HepG2 (cell line): Measurements from ENCODE around the gene DNAJC5. TPM values are rescaled to one million over a fixed set of nuclear protein-coding genes. Genes with fewer than 3 reads are reported as not detected.
A peak's percentile ranks its signal among the peaks of the same experiment; 100 is the strongest.

Experiments used
- BCL3 ChIP-seq: sonication (generic); formaldehyde crosslinking; IDR thresholded peaks from 2 replicates; pipeline ENCODE4 v1.5.1; 2020; ENCODE audit warnings: mild to moderate bottlenecking, missing genetic modification reagents, moderate library complexity
- CBX5 ChIP-seq: sonication (generic); formaldehyde crosslinking; IDR thresholded peaks from 2 replicates; pipeline ENCODE4 v1.4.0; 2020; ENCODE audit warnings: missing genetic modification reagents, borderline replicate concordance
- FOXA3 ChIP-seq: IDR thresholded peaks from 2 replicates; pipeline ENCODE4 v1.6.1; 2016; ENCODE audit warnings: missing genetic modification reagents, missing compliant biosample characterization
- FOXO1 ChIP-seq: sonication (generic); formaldehyde crosslinking; IDR thresholded peaks from 2 replicates; pipeline ENCODE4 v1.4.0; 2020; ENCODE audit warnings: missing genetic modification reagents
- FOXP1 ChIP-seq, 2 experiments: fragments of 450-650 bp in 1 of 2; IDR thresholded peaks; 2 replicates each; pipeline ENCODE4 v1.6.1; 2017 to 2018; ENCODE audit warnings: antibody characterized with exemption in 1 of 2
- HDAC1 ChIP-seq: sonication (generic); formaldehyde crosslinking; IDR thresholded peaks from 2 replicates; pipeline ENCODE4 v1.5.1; 2020; ENCODE audit warnings: mild to moderate bottlenecking, missing genetic modification reagents
- HDAC2 ChIP-seq: sonication (generic); formaldehyde crosslinking; IDR thresholded peaks from 2 replicates; pipeline ENCODE4 v1.4.0; 2020; ENCODE audit warnings: missing genetic modification reagents
- JUND ChIP-seq: sonication (generic); formaldehyde crosslinking; IDR thresholded peaks from 2 replicates; pipeline ENCODE4 v1.8.0; 2022; ENCODE audit warnings: mild to moderate bottlenecking, missing genetic modification reagents
- MED1 ChIP-seq: sonication (generic); formaldehyde crosslinking; IDR thresholded peaks from 2 replicates; pipeline ENCODE4 v1.4.0; 2020; ENCODE audit warnings: missing genetic modification reagents
- RBM39 ChIP-seq: fragments of 200-400 bp; formaldehyde crosslinking; IDR thresholded peaks from one replicate; pipeline ENCODE4 v1.6.1; 2018; ENCODE audit warnings: antibody characterized with exemption, mild to moderate bottlenecking, low read depth, low read length; ENCODE audit not compliant: poor library complexity, severe bottlenecking
- RFXAP ChIP-seq: sonication (generic); formaldehyde crosslinking; IDR thresholded peaks from 2 replicates; pipeline ENCODE4 v1.4.0; 2020; ENCODE audit warnings: missing genetic modification reagents, borderline replicate concordance
- SSRP1 ChIP-seq: IDR thresholded peaks from 2 replicates; pipeline ENCODE4 v1.6.1; 2016; ENCODE audit warnings: control low read depth
- TEAD2 ChIP-seq: sonication (generic); formaldehyde crosslinking; IDR thresholded peaks from 2 replicates; pipeline ENCODE4 v1.9.0; 2021; ENCODE audit warnings: missing genetic modification reagents
- THAP9 ChIP-seq: sonication (generic); formaldehyde crosslinking; IDR thresholded peaks from 2 replicates; pipeline ENCODE4; 2020; ENCODE audit warnings: missing genetic modification reagents, mild to moderate bottlenecking, borderline replicate concordance
- ZNF205 ChIP-seq: IDR thresholded peaks from 2 replicates; pipeline ENCODE4 v1.6.1; 2018; ENCODE audit warnings: missing biosample characterization, missing genetic modification reagents
- ZNF24 ChIP-seq: fragments of 450-650 bp; IDR thresholded peaks from 2 replicates; pipeline ENCODE4 v1.6.1; 2017; ENCODE audit warnings: antibody characterized with exemption, mild to moderate bottlenecking
- ZNF672 ChIP-seq: sonication (generic); formaldehyde crosslinking; IDR thresholded peaks from 2 replicates; pipeline ENCODE4 v1.8.1; 2022; ENCODE audit warnings: missing genetic modification reagents
- ZNF724P ChIP-seq: sonication (generic); formaldehyde crosslinking; IDR thresholded peaks from 2 replicates; pipeline ENCODE4 v1.8.0; 2022; ENCODE audit warnings: missing genetic modification reagents, borderline replicate concordance
- ZSCAN9 ChIP-seq: IDR thresholded peaks from 2 replicates; pipeline ENCODE4 v1.6.1; 2016; ENCODE audit warnings: borderline replicate concordance
- polyA plus RNA-seq, 8 experiments: library from polyadenylated mRNA; depleted of rRNA in 3 of 8; stranded (reverse) in 7 of 8; unstranded in 1 of 8; fragments of >200 nt; fragmentation: Illumina TruSeq in 4 of 8; extraction: Trizol in 4 of 8; gene quantifications; 2 replicates each; pipeline versions ENCODE4 v1.2.1 to v1.2.3, GENCODE V29; 2011 to 2016; ENCODE audit warnings: low read depth in 4 of 8, missing spikeins in 1 of 8, mixed read lengths in 1 of 8; ENCODE audit not compliant: insufficient read depth in 1 of 8
- total RNA-seq, 5 experiments: library from RNA; depleted of rRNA; stranded (reverse); fragments of >200 nt; fragmentation: Illumina TruSeq; extraction: Trizol; gene quantifications; 2 replicates each; pipeline ENCODE4 v1.2.3, GENCODE V29; 2016; ENCODE audit warnings: low read depth in 1 of 5
- TF ChIP-seq, protein P1 (sequence below): sonication (generic); formaldehyde crosslinking; conservative IDR thresholded peaks from 2 replicates; pipeline ENCODE4 v1.4.0; 2020; ENCODE audit warnings: mild to moderate bottlenecking, missing genetic modification reagents, moderate library complexity

DNAJC5 gene
- total and polyA plus RNA-seq, 2 of the 13 experiments (the other 11 are each of a cell fraction or from before 2014, with no cell fraction given), result 42.8 to 64.5 TPM

- TF ChIP-seq THAP9 (CRISPR knock-in tag) (peak; percentile 17), ZSCAN9 (no peak), FOXO1 (CRISPR knock-in tag) (peak; percentile 21; the same call in 1 of the 2 replicates), SSRP1 (CRISPR knock-in tag) (0 out of 2 replicates have a peak, but pooled peaks have one; percentile 68), ZNF205 (0 out of 2 replicates have a peak, but pooled peaks have one; percentile 37), BCL3 (CRISPR knock-in tag) (0 out of 2 replicates have a peak, but pooled peaks have one; percentile 34), MED1 (CRISPR knock-in tag) (peak; percentile 27; the same call in 1 of the 2 replicates), RBM39 (no peak), FOXA3 (peak; percentile 82), JUND (CRISPR knock-in tag) (peak; percentile 56; the same call in 1 of the 2 replicates), RFXAP (peak; percentile 45; the same call in 1 of the 2 replicates), HDAC2 (peak; percentile 33; the same call in 1 of the 2 replicates), ZNF724P (CRISPR knock-in tag) (0 out of 2 replicates have a peak, but pooled peaks have one; percentile 53), HDAC1 (CRISPR knock-in tag) (no peak), CBX5 (CRISPR knock-in tag) (peak; percentile 18; the same call in 1 of the 2 replicates), TEAD2 (CRISPR knock-in tag) (no peak), ZNF24 (no peak), FOXP1 (IDR thresholded peaks at IDR 0.05) (0 out of 2 replicates have a peak, but pooled peaks have one; percentile 49), FOXP1 (CRISPR knock-in tag; IDR thresholded peaks at IDR 0.05) (no peak), ZNF672 (CRISPR knock-in tag) (peak; percentile 61; the same call in 1 of the 2 replicates)
- TF ChIP-seq, protein P1, sequence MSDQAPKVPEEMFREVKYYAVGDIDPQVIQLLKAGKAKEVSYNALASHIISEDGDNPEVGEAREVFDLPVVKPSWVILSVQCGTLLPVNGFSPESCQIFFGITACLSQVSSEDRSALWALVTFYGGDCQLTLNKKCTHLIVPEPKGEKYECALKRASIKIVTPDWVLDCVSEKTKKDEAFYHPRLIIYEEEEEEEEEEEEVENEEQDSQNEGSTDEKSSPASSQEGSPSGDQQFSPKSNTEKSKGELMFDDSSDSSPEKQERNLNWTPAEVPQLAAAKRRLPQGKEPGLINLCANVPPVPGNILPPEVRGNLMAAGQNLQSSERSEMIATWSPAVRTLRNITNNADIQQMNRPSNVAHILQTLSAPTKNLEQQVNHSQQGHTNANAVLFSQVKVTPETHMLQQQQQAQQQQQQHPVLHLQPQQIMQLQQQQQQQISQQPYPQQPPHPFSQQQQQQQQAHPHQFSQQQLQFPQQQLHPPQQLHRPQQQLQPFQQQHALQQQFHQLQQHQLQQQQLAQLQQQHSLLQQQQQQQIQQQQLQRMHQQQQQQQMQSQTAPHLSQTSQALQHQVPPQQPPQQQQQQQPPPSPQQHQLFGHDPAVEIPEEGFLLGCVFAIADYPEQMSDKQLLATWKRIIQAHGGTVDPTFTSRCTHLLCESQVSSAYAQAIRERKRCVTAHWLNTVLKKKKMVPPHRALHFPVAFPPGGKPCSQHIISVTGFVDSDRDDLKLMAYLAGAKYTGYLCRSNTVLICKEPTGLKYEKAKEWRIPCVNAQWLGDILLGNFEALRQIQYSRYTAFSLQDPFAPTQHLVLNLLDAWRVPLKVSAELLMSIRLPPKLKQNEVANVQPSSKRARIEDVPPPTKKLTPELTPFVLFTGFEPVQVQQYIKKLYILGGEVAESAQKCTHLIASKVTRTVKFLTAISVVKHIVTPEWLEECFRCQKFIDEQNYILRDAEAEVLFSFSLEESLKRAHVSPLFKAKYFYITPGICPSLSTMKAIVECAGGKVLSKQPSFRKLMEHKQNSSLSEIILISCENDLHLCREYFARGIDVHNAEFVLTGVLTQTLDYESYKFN (CRISPR knock-in tag), result peak; percentile 32; the same call in 1 of the 2 replicates
Observed at GRCh38 chr20:63972312-63973159, 77.6 kb downstream of the DNAJC5 start (continued).
